NCI-H226 (cell line): ENCODE measurements around the gene SMYD4.
"Not testable (repeated sequence)": the region's sequence is repeated elsewhere in the genome, so short reads cannot be mapped to it uniquely, and the experiment has no call there.

Experiments used
- DNase-seq: peaks from one replicate; pipeline ENCODE4 v3.0.0-alpha.2; 2015

SMYD4 gene

DNA sequence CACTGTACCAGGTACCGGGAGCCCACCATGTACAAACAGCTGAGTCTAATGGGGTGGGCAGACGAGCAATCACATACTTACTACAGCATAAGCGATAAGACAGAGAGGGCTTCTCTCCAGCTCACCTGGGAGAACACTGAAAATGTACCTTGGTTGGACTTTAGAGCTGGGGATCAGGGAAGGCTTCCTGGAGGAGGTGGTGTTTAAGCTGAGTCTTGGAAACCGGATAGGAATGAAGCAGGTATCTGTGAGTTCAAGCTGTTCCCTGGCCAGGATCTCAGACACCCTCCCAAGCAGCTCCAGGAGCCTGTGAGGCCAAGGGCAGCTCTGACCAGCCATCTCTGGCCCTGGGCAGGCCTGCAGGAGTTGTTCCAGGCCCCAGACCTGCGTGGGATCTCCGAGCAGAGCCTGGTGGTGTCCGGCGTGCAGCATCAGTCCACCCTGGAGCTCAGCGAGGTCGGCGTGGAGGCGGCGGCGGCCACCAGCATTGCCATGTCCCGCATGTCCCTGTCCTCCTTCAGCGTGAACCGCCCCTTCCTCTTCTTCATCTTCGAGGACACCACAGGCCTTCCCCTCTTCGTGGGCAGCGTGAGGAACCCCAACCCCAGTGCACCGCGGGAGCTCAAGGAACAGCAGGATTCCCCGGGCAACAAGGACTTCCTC lies 75.8 kb downstream of the SMYD4 start:
- no peak for DNase-seq

DNA sequence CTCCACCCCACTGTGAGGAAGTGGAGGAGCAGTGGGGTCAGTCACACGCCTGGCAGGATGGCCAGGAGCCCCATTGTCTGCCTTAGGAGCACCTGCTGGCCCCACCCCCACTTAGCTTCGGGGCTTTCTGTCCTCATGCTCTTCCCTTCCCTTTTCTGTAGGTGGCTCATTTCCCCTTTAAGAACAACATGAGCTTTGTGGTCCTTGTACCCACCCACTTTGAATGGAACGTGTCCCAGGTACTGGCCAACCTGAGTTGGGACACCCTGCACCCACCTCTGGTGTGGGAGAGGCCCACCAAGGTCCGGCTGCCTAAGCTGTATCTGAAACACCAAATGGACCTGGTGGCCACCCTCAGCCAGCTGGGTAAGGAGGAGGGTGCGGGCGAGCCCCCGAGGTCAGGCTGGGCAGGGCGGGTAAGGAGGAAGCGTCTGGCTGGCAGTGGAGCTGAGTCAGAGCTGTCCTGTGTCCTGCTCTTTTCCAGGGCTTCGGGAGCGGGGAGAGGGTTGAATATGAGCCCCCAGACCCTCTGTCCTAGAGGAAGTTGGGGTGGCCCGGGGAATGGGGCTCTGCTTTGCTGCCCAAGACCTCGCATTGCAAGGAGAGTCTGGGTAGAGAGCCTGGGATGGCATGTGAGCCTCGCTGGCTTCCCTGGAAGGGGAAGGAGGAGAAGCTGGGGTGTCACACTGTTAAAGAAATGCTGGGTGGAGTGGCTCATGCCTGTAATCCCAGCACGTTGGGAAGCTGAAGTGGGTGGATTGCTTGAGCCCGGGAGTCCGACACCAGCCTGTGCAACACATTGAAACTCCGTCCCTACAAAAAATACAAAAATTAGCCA lies 77.1 kb downstream of the SMYD4 start:
- no peak for DNase-seq

DNA sequence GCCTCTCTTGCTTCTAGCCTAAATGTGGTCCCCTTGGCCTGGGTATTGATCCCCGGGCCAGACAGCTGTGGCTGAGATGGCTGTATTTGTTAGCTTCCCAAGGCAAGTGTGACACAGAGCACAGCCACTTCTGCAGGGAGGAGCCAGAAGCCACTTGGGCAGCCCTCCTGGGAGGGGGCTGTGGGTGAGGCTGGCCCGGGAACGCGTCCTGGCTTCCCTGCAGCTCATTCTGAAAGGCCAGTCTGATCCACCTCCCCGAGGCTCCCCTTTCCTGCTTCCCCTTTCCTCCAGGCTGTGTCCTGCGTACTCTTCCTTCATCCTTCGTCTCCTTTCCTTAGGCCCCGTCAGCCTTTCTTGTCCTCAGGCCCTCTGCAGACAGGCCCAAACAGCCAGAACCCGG lies 79.1 kb downstream of the SMYD4 start:
- DNase-seq, result no peak

DNA sequence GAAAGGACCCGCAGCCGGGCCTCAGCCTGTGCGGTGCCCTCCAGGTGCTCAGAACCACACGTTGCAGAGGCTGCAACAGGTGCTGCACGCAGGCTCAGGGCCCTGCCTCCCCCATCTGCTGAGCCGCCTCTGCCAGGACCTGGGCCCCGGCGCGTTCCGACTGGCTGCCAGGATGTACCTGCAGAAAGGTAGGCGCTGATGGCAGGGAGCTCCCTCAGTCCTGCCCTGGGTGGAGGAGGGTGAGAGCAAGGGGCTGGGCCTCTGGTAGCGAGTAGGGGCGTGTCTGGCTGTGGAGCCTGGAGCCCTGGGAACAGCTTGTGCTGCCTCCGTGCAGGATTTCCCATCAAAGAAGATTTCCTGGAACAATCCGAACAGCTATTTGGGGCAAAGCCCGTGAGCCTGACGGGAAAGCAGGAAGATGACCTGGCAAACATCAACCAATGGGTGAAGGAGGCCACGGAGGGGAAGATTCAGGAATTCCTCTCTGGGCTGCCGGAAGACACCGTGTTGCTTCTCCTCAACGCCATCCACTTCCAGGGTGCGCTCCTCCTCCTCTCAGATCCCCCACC lies 82.6 kb downstream of the SMYD4 start:
- no peak for DNase-seq

DNA sequence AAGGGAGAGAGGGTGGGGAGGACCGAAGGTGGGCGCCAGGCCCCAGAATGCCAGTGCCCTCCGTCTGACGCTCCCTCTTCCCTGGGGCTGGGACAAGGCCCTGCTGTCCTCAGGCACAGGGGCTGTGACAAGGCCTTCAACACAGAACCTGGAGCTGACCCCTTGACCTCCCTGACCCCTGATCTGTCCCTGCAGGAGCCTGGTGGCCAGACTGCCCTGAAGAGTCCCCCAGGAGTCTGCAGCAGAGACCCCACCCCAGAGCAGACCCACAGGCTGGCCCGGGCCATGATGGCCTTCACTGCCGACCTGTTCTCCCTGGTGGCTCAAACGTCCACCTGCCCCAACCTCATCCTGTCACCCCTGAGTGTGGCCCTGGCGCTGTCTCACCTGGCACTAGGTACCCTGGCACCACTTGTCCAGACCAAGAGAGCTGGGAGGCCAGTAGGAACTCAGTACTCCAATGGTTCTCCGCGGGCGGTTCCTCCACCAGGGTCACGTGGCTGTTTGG lies 84.1 kb downstream of the SMYD4 start:
- DNase-seq, result no peak

DNA sequence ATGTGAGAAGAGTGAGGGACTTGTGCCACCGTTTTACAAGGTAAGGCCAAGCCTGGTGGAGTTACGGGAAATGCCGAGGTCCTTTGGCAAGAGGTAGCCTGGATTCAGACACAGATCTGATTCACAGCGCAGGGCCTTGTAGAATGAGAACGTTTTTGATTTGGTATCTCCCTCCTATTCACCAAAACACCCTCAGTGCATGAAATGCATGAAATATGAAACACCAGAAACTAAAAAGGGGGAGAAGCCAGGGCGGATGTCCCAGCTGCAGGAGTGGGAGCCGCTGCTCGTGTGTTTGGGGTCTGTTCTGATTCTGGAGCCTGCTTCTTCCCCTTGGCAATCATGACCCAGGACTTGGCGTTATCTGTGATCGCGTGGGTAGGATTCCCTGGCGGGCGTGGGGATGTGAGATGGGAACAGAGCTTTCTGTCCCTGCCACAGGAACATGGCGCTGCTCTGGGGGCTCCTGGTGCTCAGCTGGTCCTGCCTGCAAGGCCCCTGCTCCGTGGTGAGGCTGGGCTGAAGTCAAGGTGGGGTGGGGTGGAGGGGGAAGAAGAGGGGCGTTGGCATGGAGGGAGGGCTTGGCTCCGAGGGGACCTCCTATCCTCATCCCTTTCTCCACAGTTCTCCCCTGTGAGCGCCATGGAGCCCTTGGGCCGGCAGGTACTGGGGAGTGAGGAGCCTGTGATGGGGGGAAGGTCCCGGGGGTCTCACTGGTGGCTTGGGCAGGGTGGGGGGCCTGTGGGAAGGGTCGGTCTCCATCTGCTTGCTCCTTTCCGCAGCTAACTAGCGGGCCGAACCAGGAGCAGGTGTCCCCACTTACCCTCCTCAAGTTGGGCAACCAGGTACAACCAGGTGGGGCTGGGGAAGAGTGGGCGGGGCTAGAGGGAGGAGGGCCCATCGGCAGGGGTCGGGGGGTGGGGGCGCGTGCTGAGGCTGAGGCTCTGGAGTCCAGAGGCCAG lies 84.9 kb downstream of the SMYD4 start:
- DNase-seq, result no peak

DNA sequence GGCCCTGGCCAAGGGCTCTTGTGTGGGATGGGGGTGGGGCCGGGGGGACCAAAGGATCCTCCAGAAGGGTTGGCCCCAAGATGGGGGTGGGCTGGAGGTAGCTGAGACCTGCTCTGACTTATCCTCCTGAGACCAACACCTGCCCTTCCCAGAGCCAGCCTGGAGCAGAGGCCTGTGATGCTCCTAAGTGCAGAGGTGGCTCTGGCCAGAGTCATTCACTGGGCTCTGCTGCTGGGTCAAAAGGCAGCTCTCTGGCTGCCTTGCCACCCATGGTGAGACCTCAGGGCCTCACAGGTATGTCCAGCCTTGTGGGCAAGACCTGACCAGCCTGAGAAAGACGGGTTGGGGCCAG lies 86.6 kb downstream of the SMYD4 start:
- no peak for DNase-seq

DNA sequence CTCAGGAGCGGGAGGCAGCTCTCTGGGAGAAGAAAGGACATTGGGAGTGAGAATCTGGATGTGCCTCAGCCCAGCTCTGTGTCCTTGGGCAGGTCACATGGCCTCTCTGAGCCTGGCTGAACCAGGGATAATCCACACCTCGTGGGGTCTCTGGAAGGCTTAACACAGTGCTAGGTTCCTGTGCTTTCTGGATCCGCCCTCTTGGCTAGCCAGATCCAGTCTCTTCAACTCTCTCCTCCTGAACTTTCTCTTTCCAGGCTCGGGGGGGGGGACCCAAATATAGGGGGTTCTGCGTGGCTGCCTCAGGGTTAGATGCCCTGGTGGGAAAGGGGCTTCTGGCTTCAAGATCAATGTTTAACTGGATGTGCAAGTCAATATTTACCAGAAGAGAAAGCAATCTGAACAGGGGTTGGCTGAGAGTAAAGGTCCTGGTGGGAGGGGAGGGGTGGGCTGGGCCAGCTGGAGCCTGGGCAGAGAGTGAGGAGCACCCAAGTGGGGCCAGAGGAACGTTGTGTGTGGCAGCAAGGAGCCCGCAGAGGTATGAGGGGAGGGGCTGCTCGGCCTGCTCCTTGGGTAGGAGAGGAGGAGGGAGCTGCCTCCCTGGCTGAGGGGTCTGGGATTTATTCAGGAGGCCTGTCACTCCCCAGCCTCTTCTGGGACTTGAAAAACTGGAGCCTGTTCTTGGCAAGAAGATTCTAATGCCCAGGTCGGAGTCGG lies 87.2 kb downstream of the SMYD4 start, which contains the start of gene SERPINF2:
Gene SERPINF2 (plus strand): TSS at position 501 of the 717 bp plus-strand sequence. CDS start 2,125 bp downstream, outside the sequence.
- DNase-seq, result no peak

DNA sequence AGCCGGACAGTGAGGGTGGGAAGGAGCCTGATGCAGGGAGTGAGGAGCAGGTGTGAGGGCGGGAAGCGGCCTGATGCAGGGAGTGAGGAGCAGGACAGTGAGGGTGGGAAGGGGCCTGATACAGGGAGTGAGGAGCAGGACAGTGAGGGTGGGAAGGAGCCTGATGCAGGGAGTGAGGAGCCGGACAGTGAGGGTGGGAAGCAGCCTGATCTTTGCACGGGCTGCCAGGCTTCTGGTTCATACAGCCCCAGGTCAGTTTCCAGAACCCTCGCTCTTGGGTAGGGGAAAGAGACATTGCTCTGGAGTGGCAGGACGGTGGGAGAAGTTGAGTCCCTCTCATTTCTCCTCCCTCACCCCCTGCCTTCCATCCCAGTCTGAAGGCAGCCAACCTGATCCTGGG lies 87.8 kb downstream of the SMYD4 start:
- not testable (repeated sequence) for DNase-seq

DNA sequence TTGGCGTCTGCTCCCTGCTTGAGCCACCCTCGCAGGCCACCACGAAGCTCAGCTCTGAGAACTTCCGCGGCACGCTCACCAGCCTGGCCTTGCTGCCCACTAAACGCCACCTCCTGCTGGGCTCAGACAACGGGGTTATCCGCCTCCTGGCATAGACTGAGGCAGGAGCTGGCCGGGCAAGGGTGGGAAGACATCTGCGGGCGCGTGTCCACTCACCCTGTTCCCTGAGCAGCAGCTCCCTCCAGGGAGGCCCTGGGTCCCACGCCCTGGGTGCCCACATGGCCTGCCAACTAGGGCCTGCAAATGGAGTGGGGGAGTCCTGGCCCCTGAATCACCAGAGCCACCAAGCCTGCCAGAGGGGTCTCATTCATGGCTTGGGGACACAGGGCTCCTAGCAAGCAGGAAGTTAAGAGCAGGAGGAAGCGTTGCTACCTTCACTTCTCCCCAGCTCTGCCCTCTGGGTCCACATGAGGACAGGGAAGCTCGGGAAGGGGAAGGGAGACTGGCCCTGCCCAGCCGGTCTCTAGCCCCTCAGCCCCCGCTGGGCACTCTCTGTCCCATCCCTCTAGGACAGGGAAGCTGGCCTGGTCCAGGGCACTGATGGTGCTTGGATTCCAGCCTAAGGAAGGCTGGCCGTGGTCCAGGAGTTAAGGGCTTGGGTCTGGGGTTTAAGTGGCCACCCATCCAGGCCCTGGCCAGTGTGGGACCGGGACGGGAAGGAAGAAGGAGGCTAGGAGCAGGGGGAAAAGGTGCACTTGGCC lies 92.0 kb downstream of the SMYD4 start:
- no peak for DNase-seq

DNA sequence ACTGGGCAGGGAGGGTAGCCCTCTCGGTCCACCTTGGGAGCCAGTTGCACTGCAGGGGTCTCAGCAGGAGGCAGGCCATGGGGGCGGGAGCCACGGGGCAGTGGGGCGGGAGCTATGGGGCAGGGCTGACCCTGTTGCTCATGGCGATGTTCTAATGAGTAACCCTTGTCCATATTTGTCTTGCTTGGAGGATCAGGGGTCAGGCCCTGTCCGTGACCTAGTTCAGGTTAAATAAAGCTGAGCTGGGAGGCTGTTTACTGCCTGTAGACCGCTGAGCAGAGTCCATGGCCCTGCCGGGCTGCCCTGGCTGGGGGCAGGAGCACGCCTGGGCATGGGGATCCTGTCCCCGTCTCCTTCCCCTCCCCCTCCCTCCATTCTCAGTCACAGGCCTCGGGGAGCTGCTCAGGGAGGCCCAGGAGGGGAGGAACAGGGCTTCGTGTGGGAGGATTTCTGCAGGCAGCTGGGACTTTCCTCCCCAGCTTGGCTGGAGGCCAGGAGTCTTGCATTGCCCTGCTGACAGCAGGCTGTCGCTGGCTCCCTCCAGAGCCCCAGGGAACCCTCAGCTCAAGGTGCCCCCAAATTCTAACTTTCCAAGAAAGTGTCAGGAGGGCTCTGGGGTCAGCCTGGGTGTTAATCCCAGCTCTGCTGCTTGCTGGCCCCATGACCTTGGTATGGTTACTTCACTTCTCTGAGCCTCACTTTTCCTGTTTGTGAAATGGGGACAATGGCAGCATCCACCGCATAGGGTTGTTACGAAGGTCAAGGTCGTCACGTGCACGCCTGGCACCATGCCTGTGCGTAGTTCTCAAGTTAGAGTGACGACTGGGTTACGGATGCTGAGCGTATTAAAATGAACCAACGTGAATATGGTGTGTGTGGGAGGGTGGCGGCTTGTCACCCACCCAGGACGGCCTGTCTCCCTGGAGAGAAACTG lies 93.1 kb downstream of the SMYD4 start:
- DNase-seq, result peak; percentile 77

DNA sequence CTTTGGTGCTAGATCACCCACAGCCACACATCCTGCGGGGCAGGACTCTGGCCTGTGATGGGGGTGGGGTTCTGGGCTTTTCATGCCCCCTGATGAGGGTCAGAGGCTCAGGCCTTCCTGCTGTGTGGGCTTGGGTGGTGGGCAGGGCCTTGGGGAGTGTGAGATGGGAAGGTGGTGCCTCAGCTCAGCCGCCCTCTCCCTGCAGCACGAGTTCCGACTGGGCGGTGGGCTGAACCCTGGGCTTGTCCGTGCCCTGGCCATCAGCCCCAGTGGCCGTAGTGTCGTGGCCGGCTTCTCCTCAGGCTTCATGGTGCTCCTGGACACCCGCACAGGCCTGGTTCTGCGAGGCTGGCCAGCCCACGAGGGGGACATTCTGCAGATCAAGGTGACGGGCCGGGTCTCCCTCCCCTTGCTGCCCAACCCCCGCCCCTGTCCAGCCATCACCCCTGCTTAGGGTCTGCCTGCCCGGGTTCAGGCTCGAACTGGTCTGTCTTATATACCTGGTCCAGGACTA lies 93.8 kb downstream of the SMYD4 start:
- DNase-seq, result no peak

DNA sequence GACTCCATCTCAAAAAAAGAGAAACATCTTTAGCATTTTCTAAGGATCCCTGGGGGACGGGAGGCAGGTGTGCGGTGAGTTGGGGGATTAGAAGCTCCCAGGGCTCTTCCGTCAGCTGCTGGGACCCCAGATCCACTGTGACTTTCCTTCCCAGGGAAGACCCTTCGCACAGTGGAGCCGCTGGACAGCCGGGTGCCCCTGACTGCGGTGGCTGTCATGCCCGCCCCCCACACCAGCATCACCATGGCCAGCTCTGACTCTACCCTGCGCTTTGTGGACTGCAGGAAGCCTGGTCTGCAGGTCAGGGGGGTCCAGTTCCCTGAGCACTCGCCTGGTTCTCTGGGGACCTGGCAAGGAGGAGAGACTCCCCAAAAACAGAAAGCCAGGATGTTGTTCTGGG lies 94.3 kb downstream of the SMYD4 start:
- DNase-seq, result no peak

DNA sequence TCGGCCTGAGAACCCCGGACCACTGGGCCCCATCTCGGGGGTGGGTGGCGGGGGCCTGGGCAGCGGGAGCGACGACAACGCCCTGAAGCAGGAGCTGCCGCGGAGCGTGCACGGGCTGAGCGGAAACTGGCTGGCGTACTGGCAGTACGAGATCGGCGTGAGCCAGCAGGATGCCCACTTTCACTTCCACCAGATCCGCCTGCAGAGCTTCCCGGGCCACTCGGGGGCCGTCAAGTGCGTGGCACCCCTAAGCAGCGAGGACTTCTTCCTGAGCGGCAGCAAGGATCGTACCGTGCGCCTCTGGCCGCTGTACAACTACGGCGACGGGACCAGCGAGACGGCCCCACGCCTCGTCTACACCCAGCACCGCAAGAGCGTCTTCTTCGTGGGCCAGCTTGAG lies 95.9 kb downstream of the SMYD4 start:
- no peak for DNase-seq

DNA sequence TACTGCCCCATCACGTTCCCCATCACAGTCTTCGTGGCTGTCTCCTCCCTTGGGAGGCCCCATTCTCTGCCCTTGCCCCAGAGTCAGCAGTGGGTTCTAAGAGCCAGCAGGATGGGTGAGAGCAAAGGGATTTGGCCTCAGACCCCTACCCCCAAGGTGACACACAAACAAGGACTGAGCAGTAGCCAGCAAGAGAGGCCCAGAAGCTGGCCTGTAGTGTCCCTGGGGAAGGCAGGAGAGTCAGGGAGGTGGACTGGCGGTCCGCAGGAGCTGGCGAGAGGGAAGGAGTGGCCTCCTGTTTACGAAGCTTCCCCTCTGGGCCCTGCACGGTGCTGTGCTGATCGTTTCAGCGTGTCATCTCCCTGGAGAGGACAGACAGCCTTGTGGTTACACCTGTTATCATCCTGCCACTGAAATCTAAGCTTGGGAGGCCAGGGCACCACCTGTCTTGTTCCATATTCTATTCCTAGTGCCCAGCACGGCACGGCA lies 96.8 kb downstream of the SMYD4 start:
- DNase-seq, result no peak

DNA sequence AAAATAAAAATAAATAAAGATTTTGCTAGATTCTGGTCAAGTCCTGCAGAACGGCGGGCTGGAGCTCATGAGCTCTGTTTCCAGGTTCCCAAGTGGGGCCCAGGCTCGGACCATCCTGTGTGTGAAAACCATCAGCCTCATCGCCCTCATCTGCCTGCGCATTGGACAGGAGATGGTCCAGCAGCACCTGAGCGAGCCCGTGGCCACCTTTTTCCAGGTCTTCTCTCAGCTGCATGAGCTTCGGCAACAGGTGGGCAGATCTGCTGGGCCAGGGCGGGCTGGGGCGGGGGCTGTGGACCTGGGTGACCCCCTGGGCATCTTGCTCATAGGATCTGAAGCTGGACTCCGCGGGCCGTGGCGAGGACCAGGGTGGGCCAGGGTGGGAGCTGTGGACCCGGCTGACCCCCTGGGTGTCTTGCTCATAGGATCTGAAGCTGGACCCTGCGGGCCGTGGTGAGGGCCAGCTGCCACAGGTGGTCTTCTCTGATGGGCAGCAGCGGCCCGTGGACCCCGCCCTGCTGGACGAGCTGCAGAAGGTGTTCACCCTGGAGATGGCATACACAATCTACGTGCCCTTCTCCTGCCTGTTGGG lies 97.4 kb downstream of the SMYD4 start:
- no peak for DNase-seq

DNA sequence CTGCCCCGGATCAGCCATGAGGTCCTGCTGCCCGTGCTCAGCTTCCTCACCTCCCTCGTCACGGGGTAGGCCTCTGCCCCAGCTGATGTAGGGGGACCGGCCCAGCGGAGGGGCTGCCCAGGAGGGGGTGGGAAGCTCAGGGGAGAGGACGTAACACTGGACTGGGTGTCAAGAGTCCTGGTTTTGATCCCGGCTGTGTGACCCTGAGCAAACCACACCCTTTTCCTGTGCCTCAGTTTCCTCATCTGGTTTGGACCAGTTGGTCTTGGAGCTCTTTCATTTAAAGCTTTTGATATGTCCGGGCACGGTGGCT lies 98.6 kb downstream of the SMYD4 start:
- no peak for DNase-seq

DNA sequence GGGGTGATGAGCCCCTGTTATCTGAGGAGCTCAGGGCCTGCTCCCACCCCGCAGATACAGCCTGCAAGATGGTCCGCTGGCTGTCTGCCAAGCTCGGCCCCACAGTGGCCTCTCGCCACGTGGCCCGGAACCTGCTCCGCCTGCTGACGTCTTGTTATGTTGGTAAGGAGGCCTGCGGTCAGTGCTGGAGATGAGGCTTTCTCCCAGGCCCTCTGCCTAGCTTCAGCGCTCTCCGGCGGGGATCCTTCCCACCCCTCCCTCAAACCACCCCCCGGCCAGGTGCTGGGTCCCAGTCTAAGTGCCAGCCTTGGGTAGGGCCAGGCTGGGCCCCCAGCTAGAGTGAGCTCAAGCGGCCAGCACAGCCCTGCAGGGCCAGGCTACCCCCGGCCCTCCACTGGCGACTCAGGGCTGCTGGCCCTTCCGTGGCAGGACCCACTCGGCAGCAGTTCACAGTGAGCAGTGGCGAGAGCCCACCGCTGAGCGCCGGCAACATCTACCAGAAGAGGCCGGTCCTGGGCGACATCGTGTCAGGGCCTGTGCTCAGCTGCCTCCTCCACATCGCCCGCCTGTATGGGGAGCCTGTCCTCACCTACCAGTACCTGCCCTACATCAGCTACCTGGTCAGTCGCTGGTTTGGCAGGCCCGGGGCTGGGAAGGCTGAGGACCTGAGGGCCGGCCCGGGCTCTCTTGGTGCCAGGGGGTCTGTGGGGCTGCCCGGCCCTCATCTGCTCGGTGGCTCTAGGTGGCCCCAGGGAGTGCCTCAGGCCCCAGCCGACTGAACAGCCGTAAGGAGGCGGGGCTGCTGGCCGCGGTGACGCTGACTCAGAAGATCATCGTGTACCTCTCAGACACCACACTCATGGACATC lies 99.1 kb downstream of the SMYD4 start:
- no peak for DNase-seq

DNA sequence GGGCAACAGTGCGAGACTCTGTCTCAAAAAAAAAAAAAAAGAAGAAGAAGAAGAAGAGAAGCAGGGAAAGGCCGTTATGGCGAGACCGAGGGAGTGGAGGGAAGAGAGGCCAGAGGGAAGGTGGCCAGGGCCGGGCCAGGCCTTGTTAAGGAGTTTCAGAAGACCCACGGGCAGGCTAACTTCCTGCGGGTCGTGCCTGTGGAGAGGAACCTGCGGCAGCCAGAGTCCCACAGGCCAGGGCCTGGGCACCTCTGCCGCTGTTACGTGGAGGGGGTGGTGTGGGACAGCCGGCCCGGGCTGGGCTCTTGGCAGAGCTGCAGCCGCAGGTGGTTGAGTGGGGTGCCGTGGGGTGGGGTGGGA lies 99.8 kb downstream of the SMYD4 start:
- DNase-seq, result no peak
